GM12874 (cell line): ENCODE results near the gene TVP23C.

Experiments used
- TF ChIP-seq, protein P1 (sequence below): IDR thresholded peaks from 2 replicates; pipeline ENCODE4 v1.5.1; 2011; ENCODE audit warnings: low read depth, mild to moderate bottlenecking, control low read depth, low read length, moderate library complexity; ENCODE audit not compliant: insufficient read depth

Gene TVP23C

DNA sequence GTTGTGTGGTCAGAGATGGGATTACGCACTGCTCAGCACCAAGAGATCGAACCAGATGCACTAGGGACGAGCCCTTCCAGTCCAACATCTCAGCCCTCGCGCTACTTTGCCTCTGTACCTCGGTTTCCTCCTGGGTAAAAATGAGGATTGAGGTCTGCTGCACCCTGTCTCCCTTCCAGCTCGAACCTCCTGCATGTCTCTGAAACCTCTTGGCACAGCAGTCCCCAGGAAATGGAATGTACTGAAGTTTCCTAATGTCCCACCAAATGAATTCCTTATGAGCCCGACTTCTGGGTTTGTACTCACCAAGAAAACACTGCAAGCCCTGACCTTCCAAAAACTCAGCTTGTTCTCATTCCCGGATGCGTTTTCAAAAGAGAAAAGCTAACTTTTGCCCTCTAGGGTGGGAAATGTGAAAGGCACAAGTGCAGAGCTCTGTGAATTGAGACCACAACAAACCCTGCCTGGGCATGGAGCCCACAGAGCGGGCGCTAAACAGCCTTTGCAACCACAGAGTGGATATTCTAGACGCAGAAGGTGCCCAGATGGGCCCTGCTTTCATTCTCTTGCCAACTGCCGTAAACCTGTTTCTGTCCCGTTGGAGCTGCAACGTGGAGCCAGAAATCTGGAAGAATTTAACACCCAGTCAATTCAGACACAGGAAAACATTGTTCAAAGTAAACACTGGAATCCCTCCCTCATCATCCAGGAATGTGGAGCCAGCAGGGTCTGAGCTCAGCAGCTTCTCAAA is 106.1 kb downstream of the TVP23C start:
- TF ChIP-seq, protein P1, sequence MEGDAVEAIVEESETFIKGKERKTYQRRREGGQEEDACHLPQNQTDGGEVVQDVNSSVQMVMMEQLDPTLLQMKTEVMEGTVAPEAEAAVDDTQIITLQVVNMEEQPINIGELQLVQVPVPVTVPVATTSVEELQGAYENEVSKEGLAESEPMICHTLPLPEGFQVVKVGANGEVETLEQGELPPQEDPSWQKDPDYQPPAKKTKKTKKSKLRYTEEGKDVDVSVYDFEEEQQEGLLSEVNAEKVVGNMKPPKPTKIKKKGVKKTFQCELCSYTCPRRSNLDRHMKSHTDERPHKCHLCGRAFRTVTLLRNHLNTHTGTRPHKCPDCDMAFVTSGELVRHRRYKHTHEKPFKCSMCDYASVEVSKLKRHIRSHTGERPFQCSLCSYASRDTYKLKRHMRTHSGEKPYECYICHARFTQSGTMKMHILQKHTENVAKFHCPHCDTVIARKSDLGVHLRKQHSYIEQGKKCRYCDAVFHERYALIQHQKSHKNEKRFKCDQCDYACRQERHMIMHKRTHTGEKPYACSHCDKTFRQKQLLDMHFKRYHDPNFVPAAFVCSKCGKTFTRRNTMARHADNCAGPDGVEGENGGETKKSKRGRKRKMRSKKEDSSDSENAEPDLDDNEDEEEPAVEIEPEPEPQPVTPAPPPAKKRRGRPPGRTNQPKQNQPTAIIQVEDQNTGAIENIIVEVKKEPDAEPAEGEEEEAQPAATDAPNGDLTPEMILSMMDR, result no peak

DNA sequence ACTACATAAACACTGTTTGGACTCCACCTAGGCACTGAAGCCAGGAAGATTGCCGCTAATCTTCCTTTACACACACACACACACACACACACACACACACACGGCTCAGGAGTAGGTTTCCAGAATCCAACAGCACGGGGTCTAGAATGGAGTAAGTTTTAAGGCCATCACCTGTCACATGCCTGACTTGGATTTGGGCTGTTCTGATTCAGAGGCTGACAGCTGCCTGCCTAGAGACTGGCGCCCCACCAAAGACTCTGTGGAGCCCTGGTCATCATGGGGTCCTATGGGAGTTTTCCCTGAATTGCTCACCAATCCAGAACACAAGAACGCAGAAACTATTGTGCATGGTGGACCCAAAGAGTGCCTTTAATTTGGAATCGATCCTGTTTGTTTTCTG is 106.8 kb downstream of the TVP23C start:
- TF ChIP-seq, protein P1, result no peak

DNA sequence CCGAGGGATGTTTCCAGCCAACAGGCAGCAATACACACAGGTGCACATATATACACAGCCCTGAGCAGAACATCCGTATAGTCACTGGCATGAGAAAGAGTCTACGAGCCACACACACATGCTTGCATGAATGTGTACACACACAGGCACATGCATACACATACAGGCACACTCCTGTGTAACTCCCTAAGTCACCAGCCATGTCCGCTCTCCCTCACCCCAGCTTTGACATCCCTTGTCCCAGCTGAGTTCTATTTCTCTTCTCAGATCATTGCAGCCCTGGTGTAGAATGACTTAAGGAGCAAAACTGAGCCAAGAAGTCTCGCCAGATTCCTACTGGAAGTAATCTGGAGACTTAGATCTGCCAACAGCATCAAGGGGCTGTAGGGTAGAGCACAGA is 108.9 kb downstream of the TVP23C start:
- TF ChIP-seq, protein P1, result no peak

DNA sequence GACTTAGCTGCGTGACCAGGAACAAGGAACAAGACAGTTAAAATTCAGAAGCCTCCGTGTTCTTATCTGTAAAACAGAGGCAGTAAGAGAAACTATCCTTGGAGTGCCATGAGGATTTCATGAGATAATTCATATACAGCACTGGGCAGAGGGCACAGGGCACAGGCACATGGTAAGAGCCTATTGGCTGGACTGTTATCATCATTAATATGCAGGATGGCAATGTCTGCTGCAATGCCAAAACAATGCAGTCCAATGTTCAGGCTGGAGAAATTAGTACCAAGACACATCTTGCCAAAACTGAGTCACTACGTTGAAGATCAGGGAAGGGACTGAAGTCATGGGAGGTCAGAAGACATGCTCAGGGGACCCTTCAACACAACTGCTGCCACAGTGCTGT is 109.5 kb downstream of the TVP23C start:
- TF ChIP-seq, protein P1, result no peak

DNA sequence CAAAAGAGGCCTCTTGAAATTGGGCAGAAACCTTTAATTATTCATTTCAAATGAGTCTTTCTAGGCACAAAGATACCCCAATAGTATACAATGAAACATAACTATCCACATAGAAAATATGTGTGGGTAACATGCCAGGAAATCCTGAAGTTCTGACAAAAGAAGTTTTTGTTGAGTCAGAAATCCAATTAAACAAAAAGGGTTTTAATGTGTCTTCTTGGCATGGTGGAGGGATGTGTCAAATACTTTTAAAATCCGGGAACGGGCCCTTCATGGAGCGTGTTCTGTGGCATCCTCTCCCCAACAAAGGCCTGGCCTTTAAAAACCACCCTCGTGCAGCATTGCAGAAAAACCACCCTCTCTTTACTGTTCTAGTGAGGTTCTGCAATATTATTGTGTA is 110.0 kb downstream of the TVP23C start:
- TF ChIP-seq, protein P1, result no peak

DNA sequence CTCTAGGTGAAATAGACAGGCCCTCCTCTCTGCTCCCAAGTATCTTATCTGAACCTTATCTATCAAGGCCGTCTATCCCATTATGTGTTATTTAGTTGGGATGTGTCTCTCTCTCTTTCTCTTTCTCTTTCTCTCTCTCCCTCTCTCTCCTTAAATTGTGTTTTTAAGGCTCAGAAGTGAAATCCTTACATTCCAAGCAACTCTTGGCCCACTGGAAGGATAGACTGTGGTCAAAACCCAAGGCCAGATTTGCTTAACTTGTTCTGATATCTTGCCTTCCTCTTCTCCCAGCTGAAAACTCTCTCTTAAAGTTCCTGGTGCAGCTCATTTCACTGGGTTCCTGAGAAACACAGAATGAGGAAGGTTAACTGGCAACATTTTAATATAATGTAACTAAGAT is 110.5 kb downstream of the TVP23C start:
- TF ChIP-seq, protein P1, result no peak
